ENCODE data around the gene NKIRAS1.
"Not testable (repeated sequence)": the region's sequence is repeated elsewhere in the genome, so short reads cannot be mapped to it uniquely, and the experiment has no call there.

NKIRAS1 gene

GRCh38 chr3:23913182-23913581, 3.6 kb downstream of the NKIRAS1 start:
- no peak overlapping the region for H3K4me3 ChIP-seq

DNA sequence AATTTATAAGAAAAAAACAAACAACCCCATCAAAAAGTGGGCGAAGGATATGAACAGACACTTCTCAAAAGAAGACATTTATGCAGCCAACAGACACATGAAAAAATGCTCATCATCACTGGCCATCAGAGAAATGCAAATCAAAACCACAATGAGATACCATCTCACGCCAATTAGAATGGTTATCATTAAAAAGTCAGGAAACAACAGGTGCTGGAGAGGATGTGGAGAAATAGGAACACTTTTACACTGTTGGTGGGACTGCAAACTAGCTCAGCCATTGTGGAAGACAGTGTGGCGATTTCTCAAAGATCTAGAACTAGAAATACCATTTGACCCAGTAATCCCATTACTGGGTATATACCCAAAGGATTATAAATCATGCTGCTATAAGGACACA, 4.5 kb downstream of the NKIRAS1 start:
- H3K27ac ChIP-seq, H3K4me3 ChIP-seq: not testable (repeated sequence)

More at GRCh38 chr3:23913182-23913581, 3.6 kb downstream of the NKIRAS1 start:
- no peak overlapping the region for H3K27ac ChIP-seq

GRCh38 chr3:23911397-23911796, 5.4 kb downstream of the NKIRAS1 start:
- no peak overlapping the region for H3K27ac ChIP-seq
- no peak overlapping the region for H3K4me3 ChIP-seq

GRCh38 chr3:23909341-23909740, 7.4 kb downstream of the NKIRAS1 start:
- H3K4me3 ChIP-seq: no peak overlapping the region
- H3K27ac ChIP-seq: no peak overlapping the region

DNA sequence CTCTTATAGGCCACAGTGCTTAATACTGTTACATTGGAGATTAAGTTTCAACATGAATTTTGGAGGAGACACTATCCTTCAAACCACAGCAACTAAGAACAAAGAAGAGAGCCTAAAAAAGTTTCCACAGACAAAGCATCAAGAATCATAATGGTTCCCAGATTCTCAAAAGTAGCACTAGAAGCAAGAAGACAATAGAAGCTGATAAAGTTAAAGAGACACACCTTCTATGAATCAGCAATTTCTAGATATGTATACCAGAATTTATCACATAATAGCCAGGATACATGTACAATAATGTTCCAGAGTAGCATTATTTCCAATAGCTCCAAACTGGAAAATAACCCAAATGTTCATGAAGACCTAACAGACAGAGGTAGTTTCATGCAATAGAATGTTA, 12.2 kb downstream of the NKIRAS1 start:
- Histone ChIP-seq H3K4me3 (no peak overlapping the region), H3K27ac (no peak overlapping the region)

GRCh38 chr3:23900744-23901143, 16.0 kb downstream of the NKIRAS1 start:
- H3K27ac ChIP-seq: no peak overlapping the region

DNA sequence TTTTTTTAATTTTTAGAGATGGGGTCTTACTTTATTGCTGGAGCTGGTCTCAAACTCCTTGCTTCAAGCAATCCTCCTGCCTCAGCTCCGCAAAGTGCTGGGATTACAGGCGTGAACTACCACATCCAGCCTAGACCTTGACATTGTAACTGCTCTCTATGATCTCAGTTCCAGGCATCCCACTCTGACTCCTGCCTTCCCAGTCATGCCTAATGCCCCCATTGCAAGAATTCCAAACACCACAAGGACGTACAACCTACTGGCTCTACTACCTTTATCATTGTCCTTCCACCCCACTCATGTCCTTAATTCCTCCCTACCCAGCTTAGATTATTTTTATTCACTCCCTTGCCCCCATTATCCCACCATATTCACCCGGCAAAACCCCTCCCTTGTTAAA, 21.6 kb downstream of the NKIRAS1 start:
- Histone ChIP-seq H3K27ac (no peak overlapping the region), H3K4me3 (no peak overlapping the region)

More at GRCh38 chr3:23900744-23901143, 16.0 kb downstream of the NKIRAS1 start:
- no peak overlapping the region for H3K4me3 ChIP-seq

DNA sequence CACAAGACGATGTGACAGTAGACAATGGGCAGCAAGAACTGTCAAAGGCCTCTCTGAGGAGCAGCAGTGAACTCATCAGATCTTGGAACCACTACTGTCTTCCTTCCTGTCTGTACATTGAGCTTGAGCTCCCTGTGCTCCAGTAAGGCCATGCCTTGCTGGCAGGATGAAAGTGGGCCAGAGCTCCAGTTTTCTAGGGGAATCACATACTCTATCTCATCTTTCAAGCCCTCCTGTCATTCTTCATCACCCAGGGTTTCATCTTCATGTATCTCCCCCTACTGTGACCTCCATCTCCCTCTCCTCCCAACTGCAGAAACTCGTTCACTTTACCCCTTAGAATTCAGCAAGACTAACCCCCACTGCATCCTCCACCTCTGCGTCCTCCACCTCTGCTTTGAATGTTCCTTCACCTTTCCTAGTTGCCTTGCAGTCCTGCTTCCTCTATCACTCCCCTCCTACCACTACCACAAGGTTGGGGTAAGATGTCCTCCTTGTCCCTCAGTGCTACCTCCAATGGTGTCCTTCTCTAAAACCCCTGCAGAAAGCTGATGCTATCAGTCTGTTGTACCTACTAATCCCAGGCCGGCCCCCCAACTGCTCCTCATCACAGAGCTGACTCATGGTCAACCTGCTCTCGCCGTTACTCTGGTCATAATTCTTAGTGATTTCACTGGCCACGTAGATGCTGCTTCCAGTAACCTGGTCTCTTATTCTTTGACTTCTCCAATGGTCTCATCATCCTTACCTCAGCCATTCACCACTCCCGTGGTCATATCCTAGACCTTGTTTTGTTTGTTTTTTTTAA, 22.3 kb downstream of the NKIRAS1 start:
- Histone ChIP-seq H3K4me3 (no peak overlapping the region), H3K27ac (no peak overlapping the region)

DNA sequence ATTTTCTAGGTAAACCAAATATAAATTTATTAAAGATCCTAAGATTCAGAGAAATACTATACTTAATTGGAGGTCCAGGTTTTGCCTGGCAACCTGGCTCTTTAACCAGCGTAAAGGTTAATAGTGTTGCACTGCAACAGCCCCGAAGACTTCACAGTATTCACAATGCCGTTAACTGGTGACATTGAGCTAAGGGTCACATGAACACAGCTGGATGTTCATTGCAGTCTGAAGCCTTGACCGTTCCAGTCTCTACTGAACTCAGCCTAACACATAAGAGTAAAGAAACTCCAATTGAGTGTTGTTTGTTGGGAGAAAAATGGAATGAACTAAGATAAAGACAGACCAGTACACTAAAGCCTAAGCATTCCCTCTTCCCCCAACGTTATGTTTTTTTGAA, 26.8 kb downstream of the NKIRAS1 start:
- H3K27ac ChIP-seq: peak overlapping the region in 1 of 21 experiments; percentile 37
- no peak overlapping the region for H3K4me3 ChIP-seq

GRCh38 chr3:23889386-23889785, 27.4 kb downstream of the NKIRAS1 start:
- H3K27ac ChIP-seq: no peak overlapping the region
- no peak overlapping the region for H3K4me3 ChIP-seq

DNA sequence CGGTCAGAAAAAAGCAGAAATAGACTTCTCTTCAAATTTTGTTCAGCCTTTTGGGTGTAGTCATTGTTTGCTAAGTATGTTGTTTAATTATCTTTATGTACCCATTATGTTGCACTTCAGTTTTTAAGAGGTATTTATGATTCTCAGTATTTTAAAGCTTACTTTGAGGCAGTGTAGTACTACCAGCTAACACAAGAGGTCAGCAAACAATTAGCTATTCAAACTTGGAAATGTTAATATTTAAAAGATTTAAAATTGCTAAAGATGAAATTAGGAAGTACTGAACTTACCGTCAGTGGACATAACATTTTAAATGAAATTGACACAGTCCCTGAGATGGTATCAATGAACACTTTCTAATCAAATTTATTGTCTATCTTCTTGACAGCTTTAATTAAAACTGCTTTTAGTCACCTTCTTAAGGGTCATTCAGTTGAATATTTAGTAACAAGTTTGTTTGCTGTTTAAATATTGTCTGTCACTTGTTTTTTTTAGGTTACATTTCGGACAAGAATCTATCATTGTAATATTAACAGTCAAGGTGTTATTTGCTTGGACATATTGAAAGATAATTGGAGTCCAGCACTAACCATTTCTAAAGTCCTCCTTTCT, 28.1 kb downstream of the NKIRAS1 start:
- H3K27ac ChIP-seq: no peak overlapping the region
- H3K4me3 ChIP-seq: no peak overlapping the region

DNA sequence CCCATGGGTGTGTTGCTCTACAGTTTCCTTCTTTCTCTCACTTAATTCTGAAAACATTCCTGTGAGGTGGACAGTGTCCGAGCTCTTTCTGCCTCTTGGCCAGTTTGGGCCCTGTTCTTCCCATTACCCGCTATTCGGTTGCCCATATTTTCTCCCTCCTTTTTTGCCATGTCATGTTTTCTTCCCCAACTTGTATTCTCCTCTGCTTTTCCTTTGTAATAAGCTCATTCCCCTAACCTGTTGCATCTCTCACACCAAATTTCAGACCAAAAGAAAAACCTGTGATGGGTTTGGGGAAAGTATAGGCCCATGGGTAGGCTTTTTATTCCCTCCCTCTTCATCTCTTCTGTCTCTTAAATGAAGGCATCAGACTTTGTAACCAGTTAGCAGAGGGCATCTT, 30.5 kb downstream of the NKIRAS1 start:
- H3K4me3 ChIP-seq: no peak overlapping the region

GRCh38 chr3:23885210-23885609, 31.6 kb downstream of the NKIRAS1 start:
- no peak overlapping the region for H3K4me3 ChIP-seq
- no peak overlapping the region for H3K27ac ChIP-seq

More for the DNA sequence above, 30.5 kb downstream of the NKIRAS1 start:
- no peak overlapping the region for H3K27ac ChIP-seq

DNA sequence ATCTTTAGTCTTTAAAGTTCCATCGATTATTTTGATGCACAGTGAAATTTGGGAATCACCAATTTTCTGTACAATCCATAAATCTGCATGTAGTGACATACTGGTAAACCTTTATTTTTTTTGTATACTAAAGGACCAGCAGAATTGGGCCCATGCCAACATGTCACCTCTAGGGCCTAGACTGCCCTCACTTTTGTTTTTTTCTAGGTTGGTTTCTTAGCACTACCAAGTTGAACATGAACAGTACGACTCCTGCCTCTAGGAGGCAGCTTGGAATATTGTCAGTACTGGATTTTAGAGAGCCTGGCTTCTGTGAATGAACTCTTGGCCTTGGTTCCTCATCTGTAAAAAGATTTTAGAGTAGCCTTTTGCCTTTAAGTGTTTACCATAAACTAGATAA, 32.3 kb downstream of the NKIRAS1 start:
- no peak overlapping the region for H3K4me3 ChIP-seq
- H3K27ac ChIP-seq: no peak overlapping the region

DNA sequence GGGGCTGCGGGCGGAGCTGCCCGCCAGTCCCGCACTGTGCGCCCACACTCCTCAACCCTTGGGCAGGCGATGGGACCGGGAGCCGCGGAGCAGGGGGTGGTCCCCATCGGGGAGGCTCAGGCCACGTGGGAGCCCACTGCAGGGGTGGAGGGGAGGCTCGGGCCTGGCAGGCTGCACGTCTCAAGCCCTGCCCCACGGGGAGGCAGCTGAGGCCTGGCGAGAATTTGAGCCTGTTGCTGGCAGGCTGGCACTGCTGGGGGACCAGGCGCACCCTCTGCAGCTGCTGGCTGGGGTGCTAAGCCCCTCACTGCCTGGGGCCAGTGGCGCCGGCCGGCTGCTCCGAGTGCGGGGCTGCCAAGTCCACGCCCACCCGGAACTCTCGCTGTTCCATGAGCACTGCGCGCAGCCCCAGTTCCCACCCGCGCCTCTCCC, 34.3 kb downstream of the NKIRAS1 start:
- Histone ChIP-seq H3K4me3 (no peak overlapping the region), H3K27ac (no peak overlapping the region)

DNA sequence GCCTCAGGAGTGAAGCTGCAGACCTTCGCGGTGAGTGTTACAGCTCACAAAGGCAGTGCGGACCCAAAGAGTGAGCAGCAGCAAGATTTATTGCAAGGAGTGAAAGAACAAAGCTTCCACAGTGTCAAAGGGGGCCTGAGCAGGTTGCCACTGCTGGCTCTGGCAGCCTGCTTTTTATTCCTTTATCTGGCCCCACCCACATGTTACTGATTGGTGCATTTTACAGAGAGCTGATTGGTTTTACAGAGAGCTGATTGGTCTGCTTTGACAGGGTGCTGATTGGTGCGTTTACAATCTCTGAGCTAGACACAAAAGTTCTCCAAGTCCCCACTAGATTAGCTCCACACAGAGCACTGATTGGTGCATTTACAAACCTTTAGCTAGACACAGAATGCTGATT, 34.8 kb downstream of the NKIRAS1 start:
- not testable (repeated sequence) for H3K4me3 ChIP-seq, H3K27ac ChIP-seq

DNA sequence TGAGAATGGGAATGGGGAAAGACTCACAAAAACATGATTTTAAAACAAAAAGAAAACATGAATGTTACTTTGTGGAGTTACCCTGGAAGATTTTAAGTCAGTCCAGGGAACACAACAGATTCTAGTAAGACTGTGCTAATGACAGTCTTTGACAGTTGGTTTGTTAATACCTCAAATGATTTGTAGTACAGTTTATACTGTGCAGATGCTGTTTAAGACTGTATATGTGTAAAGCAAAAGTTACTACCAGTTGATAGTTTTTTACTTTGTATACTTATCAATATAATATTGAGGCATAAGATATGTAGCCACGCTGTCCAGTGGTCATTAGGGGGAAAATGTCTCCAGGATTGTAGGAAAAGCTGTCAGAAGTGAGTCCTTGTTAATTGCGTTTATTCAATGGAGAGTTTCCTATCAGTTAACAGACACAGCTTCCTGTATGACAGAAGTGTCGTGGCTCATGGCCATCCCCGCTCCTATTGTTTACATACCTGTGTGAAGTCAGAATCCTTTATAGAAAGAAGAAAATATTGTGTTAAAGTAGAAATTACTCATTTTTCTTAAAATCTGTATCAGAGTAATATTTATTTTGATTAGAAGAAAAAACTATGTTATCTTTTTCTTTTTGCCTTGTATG, 36.0 kb downstream of the NKIRAS1 start:
- no peak overlapping the region for H3K27ac ChIP-seq

DNA sequence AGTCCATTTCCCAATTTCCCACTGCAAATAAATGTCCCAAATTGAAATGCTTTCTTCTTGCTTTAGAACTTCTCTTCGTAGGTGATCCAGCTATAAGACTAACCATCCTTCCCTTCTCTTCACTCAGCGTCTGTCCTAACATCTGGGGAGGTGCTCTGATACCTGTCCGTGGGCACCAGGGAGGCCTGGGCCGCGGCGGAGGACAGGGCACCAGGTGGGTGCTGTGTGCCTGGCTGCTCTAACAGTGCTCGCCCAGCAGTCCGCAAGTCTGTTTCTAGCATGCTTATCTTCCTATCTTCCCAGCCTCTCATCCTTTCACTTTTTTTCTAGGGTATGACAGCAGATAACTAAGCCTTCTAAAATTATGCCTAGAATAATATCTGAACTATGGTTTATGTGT, 37.3 kb downstream of the NKIRAS1 start:
- Histone ChIP-seq H3K27ac (no peak overlapping the region), H3K4me3 (no peak overlapping the region)

More for the DNA sequence above, 36.0 kb downstream of the NKIRAS1 start:
- H3K4me3 ChIP-seq: no peak overlapping the region

DNA sequence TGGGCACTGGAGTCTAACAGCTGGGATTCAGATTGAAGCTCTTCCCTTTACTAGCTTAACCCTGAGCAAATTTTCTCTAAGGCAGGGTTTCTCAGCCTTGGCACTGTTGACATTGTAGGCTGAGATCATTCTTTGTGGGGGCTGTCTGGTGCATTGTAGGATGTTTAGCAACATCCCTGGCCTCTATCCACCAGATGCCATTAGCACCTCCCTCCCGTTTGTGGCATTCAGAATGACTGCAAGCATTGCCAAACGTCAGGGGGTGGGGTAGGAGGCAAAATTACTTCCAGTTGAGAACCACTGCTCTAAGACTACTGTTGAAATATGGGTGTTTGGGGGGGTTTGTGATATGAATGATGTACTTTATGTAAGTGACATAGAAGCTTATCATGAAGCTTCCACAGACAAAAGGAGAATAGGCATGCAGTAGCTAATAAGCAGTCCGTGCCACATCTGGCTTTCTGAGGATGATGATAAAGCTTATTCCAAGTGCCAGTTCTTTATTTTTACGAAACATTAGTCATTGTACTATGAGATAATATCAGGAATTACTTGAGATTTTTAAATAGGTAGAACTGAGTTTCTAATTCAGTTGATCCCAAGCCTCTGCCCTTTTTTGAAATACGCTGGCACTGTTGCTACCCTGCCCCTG, 39.3 kb downstream of the NKIRAS1 start:
- no peak overlapping the region for H3K27ac ChIP-seq
- H3K4me3 ChIP-seq: no peak overlapping the region

- Histone ChIP-seq H3K27ac (no peak overlapping the region), H3K4me3 (no peak overlapping the region)
Observed at GRCh38 chr3:23876923-23877322, 39.9 kb downstream of the NKIRAS1 start.

Measured in skin epidermis (tissue), 12 donors.